ENCODE results near the gene UBE2L3. TPM values are rescaled to one million over a fixed set of nuclear protein-coding genes. Genes with fewer than 3 reads are reported as not detected.
"Not testable (repeated sequence)": the region's sequence is repeated elsewhere in the genome, so short reads cannot be mapped to it uniquely, and the experiment has no call there.

The UBE2L3 gene
- total RNA-seq, 1 donor from 2014 or later, result 28.7 TPM

GRCh38 chr22:21599053-21599893 is 31.8 kb downstream of the UBE2L3 start:
- no peak for DNase-seq (ENCODE audit: low read depth, low spot score)

DNA sequence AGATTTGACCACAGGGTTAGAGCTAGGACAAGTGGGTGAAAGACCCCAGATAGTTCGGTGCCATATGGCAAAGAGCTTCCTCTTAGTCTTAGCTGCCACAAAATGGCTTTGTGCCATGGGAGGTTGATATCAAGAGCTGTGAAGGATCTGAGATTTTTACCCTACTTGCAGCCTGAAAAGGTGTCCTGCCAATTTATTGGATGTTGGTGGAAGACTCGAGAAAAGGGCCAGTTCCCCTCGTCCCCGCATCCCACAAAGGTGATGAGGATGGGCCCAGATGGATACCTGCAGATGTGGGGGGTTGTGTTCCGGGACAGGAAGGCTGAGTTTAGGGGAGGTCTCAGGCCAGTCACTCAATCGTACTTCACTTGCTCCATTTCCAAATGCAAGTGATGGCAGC is 35.1 kb downstream of the UBE2L3 start:
- no peak for DNase-seq (ENCODE audit: low read depth, low spot score)

- no peak for DNase-seq (ENCODE audit: low read depth, low spot score)
These were observed 36.5 kb downstream of the UBE2L3 start for GRCh38 chr22:21603973-21604372.

DNA sequence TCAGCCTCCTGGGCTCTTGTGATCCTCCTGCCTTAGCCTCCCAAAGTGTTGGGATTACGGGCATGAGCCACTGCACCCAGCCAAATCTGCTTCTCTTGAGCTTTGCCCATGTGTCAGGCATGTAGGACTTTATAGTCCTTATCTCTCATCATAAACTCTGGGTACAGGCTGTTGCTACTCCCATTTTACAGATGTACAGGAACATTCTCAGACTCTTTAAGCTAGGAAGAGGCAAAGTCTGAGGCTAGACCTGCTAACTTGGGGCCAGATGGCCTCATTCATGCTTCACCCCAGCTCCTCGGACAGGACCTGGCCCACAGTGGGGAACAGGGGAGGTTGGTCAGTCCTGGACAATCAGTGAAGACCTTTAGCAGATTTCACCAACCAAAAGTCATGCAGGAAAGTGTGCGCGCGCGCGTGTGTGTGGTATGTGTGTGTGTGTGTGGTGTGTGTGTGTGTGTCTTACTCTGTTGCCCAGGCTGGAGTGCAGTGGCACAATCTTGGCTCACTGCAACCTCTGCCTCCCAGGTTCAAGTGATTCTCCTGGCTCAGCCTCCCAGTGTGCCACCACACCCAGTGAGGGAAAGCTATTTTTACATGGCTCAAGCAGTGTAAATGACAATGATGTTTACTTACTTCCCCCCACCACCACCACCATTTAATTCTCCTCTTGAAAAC is 38.5 kb downstream of the UBE2L3 start:
- DNase-seq (ENCODE audit: low read depth, low spot score), result no peak

- DNase-seq (ENCODE audit: low read depth, low spot score), result no peak
These were observed 39.3 kb downstream of the UBE2L3 start for GRCh38 chr22:21606775-21607174.

DNA sequence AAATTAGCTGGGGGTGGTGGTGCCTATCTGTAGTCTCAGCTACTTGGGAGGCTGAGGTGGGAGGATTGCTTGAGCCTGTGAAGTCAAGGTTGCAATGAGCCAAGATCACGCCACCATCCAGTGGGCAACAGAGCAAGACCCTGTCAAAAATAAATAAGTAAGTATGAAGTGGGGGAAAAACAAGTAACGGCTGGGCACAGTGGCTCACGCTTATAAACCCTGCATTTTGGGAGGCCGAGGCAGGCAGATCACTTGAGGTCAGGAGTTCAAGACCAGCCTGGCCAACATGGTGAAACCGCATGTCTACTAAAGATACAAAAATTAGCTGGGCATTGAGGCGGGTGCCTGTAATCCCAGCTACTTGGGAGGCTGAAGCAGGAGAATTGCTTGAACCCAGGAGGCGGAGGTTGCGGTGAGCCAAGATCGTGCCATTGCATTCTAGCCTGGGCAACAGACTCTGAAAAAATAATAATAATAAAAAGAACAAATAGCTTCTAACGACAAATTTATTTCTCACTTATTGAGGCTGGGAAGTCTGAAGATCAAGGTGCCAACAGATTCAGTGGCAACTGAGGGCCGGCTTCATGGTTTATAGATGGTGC is 42.1 kb downstream of the UBE2L3 start:
- not testable (repeated sequence) for DNase-seq (ENCODE audit: low read depth, low spot score)

DNA sequence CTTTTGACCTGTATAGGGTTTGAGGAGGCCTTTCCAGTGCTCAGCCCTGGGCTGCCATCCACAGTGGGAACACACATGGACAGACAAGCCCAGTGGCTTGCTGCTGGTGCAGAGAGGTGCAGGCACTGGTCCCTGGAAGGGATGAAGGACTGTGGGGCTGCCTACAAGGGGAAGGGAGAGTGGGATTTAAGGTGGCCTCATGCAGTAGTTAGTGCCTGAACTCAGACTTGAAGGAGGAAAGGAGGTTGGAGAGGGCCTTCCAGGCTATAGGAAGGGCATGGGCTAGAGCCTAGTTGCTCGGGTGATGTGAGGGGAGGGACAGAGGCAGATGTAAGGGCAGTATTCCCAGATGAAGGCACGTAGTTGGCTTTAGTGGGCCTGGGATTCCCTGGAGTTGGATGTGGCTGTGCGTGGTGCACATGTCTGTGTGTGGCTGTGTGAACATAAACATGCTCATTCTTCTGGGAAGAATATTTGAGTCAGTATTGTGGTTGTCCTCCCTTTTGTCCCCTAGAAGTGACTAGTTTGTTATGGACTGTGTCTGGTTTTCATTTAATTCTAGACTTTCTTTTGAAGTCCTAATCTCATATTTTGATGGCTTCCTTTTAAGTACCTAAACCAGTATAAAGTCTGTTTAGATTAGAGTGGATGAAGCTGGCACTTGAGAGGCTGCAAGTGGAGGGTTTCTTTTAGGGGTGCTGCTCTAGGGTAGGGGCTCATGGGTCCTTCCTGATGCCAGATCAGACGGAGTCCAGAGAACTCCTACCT is 43.9 kb downstream of the UBE2L3 start:
- no peak for DNase-seq (ENCODE audit: low read depth, low spot score)

DNA sequence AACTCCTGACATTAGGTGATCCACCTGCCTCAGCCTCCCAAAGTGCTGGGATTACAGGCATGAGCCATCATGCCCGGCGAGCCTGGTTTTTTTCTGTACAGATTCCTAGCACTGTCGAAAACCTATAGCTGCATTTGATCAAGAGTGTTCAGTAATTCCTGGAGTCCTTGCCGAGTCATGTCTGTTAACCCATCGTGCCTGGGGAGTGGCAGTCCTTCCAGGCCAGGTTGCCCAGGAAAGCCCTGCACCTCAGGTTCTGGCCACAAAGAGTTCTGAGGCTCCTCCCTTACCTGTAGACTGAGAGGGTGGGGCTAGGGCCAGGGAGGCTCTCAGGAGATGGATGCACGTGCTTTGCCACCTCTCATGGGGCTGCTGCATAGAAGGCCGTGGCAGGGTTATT is 45.3 kb downstream of the UBE2L3 start:
- no peak for DNase-seq (ENCODE audit: low read depth, low spot score)

DNA sequence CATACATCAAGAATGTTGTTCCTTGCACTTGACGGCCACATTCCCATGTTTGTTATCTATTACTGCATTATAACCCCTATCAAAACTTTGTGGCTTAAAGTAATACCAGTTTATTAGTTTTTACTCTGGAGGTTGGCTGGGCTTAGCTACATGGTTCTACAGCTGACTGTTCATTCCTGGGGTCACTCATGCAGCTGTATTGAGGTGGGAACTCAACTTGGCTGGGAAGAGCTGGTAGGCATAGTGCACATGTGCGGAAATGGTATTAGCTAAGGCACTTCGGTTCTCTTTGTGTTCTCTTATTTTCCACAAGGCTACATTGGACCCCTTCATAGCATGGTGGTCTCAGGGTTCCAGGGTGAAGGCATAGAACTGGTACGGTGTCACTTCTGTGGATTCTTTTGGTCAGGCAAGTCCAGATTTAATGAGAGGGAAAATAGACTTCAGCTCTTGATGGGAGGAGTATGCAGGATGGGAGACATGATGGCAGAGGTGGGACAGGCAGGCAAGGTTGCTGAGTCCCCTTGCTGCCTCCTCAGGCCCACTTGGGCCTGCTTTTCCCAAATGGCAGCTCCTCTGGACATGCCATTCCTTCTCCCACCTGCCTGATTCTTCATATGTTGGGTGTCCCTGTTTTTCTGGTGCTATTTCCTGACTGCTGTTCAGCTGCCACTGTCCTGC is 46.2 kb downstream of the UBE2L3 start:
- no peak for DNase-seq (ENCODE audit: low read depth, low spot score)

DNA sequence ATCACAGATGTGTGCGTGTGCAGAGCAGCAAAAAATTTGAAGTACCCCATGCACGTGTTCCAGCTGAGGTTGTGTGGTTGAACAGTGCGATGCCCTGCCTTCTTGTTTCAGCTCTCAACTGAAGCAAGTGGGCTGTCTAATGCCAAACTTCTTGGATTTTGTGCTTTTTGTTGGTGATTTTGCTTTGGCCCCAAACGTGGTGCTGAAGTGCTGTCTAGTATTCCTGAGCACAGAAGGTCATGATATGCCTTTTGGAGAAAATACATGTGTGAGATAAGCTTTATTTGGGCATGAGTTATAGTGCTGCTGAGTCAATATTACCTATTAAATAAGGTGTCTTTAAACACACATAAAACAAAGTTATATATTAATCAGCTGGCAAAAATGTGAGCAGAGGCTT is 48.2 kb downstream of the UBE2L3 start:
- DNase-seq (ENCODE audit: low read depth, low spot score), result no peak

- DNase-seq (ENCODE audit: low read depth, low spot score), result not testable (repeated sequence)
These were observed 49.8 kb downstream of the UBE2L3 start for GRCh38 chr22:21617337-21617736.

DNA sequence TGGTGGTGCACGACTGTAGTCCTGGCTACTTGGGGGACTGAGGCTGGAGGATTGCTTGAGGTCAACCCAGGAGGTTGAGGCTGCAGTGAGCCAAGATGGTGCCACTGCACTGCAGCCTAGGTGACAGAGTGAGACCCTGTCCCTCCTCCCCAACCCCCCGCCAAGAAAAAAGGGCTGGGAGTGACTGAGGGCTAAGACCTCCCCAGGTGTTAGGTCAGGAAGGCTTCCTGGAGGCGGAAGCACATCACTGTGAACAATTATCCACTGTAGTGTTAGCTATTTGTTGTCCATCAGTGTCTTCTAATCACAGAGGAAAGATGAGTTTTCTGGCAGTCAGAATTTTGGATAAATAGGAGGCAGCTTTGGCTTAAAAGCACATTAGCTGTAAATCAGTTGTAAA is 53.5 kb downstream of the UBE2L3 start:
- no peak for DNase-seq (ENCODE audit: low read depth, low spot score)

DNA sequence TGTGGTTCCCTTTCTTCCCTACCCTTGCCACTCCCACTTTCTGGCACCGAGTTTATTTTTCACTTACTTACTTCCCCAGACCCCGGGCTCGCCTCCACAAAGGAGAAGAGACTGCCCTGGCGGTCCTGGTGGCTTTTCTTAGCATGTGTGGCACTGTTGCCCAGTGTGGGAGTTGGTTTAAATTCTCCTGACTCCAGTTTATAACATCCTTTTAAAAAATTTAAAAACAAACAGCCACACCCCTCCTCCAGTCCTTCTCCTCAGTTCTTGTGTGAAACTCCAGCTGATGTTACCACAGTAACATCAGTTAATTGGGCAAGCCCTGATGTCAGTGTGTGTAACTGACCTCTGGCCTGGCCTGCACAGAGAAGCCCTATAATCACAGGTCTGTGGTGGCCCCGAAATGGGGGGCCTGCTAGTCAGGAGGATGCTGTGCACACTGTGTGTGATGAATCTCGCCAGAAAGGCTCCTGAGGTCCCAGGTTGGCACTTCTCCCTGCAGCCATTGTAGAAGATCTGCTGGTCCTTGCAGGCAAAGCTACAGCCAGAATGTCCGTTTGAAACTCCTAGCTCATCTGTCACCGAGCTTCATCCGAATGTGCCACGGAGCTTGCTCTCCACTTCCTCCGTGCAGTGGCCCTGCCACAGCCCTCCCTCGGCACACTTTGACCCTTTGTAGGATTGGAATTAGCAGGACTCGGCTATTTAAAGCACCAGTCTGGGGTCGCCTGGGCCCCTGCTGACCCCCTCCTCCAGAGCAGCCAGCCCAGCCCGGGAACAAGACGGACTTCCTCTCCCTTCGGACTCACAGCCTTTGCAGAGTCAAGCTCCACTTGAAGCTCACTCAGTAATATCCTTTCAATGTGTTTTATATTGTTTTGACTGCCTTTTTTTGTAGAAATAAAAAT is 54.8 kb downstream of the UBE2L3 start:
- no peak for DNase-seq (ENCODE audit: low read depth, low spot score)

DNA sequence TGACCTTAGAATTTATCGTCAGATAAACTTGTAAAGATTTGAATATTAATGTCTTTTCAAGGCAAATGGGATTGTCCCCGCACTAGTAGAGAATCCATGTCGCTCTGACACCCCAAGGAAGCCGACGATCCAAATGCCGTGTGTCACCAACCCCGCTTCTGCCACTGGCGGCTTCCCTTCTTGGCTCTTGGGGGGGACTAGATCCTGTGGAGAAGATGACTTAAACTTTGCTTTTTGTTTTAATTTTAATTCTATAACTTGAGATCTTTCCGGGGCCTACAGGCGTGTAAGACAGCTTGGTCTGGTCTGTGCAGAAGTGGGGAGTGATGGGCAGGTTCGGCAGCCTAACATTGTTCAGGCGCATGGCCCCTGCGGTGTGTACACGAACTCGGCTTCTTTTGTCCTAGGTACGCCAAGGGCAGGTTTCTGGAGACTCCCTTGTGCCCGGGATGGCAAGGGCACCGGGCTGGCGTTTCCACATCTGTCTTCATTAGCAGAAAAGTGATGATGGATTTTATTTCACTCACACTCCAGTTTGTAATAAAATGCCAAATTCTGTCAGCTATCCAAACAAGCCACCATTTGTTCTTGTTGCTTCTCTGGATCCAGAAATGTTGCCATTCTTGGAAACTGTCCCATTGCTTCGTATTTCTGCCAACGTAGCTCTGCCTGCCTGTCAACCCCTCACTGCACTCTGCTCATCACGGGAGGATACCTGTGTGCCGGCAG is 55.6 kb downstream of the UBE2L3 start:
- no peak for DNase-seq (ENCODE audit: low read depth, low spot score)

DNA sequence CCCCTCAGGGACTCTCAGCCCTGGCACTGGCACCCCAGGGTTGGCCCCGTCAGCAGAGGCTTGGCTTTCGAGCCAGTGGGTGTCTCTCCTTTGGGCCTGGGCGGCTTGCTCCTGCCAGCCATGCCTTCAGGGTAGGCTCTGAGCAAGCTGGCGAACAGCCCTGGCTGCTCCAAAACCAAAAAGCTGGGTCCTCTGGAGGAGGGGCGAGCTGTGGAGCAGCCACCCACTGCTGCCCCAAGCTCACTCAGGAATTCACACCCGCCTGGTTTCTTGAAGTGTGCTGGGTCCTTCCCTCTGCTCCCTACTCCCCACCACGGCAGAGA is 56.1 kb downstream of the UBE2L3 start:
- no peak for DNase-seq (ENCODE audit: low read depth, low spot score)

- no peak for DNase-seq (ENCODE audit: low read depth, low spot score)
These were observed 56.8 kb downstream of the UBE2L3 start for GRCh38 chr22:21624120-21624879.

DNA sequence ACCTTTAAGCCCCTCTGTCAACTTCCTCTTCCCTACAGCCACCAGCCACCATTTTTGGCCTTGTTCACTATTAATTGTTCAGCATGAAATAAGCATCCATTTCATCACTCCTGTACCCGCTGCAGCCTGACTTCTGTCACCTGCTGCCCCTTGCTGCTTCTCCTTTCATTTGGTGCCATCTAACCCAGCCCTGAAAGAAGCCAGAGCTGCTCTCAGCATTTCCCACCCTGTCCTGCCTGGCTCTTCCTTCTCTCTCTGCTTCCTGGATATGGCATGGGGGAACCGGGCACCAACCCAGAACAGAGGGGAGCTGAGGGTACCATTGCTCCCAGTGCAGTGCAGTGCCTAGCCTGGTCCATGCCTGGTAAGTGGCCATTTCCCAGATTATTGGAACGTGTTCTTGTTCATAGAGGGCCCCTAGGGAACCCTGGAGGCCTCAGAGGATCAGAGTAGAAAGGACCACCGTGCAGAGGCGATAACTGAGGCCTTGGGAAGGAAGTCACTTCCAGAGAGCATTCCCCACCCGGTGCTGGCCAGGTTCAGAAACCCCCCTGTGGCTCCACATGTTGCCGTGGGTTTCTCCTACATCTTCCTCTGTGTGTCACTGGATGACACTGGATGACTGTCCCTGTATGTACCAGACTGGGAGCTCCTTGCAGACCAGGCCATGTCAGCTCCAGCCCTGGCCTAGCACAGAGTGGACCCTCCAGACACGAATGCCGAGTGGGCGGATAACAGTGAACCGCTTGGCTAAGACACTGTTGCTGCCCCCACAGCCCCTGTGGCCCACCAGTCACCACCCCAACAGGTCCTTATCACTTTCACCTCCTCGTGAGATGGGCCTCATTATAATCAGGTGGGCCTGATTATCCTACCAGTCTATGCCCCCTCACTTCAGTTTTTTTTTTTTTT is 57.6 kb downstream of the UBE2L3 start:
- DNase-seq (ENCODE audit: low read depth, low spot score), result no peak

All from pulmonary artery endothelial cell (primary cell).